ENCODE results near the gene C3orf49.

DNA sequence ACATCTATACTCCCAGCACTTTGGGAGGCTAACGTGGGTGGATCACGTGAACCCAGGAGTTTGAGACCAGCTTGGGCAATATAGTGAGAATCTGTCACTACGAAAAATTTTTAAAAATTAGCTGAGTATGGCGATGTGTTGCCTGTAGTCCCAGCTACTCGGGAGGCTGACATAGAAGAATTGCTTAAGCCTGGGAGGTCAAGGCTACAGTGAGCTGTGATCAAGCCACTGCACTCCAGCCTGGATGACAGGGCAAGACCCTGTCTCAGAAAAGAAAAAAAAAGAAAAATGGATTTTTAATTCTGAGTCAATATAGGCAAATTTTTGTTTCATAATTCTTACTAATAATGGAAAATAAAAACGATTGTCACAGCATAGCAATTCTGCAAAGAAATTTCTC, 13.3 kb downstream of the C3orf49 start:
- TF ChIP-seq, protein P1, sequence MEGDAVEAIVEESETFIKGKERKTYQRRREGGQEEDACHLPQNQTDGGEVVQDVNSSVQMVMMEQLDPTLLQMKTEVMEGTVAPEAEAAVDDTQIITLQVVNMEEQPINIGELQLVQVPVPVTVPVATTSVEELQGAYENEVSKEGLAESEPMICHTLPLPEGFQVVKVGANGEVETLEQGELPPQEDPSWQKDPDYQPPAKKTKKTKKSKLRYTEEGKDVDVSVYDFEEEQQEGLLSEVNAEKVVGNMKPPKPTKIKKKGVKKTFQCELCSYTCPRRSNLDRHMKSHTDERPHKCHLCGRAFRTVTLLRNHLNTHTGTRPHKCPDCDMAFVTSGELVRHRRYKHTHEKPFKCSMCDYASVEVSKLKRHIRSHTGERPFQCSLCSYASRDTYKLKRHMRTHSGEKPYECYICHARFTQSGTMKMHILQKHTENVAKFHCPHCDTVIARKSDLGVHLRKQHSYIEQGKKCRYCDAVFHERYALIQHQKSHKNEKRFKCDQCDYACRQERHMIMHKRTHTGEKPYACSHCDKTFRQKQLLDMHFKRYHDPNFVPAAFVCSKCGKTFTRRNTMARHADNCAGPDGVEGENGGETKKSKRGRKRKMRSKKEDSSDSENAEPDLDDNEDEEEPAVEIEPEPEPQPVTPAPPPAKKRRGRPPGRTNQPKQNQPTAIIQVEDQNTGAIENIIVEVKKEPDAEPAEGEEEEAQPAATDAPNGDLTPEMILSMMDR (IDR thresholded peaks at IDR 0.05): no peak
- no peak for TF ChIP-seq POLR2AphosphoS5 (IDR thresholded peaks at IDR 0.05)
